GM12878 (cell line): ENCODE results near the gene COMMD3. TPM values are rescaled to one million over a fixed set of nuclear protein-coding genes. Genes with fewer than 3 reads are reported as not detected.
"Not testable (repeated sequence)": the region's sequence is repeated elsewhere in the genome, so short reads cannot be mapped to it uniquely, and the experiment has no call there.

Source experiments
- ATAC-seq: fragments of 200-7000 bp; cut with Tn5 transposase; 3 replicates; pipeline ENCODE4 v1.9.1; 2020; ENCODE audit warnings: mild to moderate bottlenecking, moderate library complexity
- BruUV-seq: library from RNA; stranded (reverse); fragments of 400-500 nt; replicated peaks from 2 replicates; lab custom pipeline; 2021; lab: Mats Ljungman, UMichigan
- CTCF ChIA-PET: fragments of 300-600 bp; sonication (Branson Sonifier 250); formaldehyde crosslinking; extraction: SDS; loops from one replicate; lab custom pipeline; 2021; ENCODE audit warnings: inconsistent platforms; lab: Yijun Ruan, JAX
- POLR2A ChIA-PET: fragments of 350-600 bp; formaldehyde crosslinking; extraction: SDS; loops from one replicate; lab custom pipeline; 2021; ENCODE audit warnings: inconsistent platforms; lab: Charles Lee
- RAD21 ChIA-PET: fragments of 300-600 bp; sonication (Branson Sonifier 250); formaldehyde crosslinking; loops from one replicate; lab custom pipeline; 2023; ENCODE audit warnings: antibody characterized with exemption; ENCODE audit not compliant: unreplicated experiment; lab: Charles Lee
- SMC1A ChIA-PET: fragments of 300-600 bp; sonication (Branson Sonifier 250); formaldehyde crosslinking; loops from one replicate; lab custom pipeline; 2023; ENCODE audit not compliant: unreplicated experiment, uncharacterized antibody; lab: Charles Lee
- DNase-seq: peaks from one replicate; pipeline ENCODE4 v3.0.0-alpha.2; 2011; ENCODE audit warnings: low read depth, low spot score
- FAIRE-seq: peaks from 3 replicates; lab custom pipeline; 2011; peaks lifted over from hg19 to GRCh38; lab: Jason Lieb, UNC
- H2AFZ ChIP-seq: 2 replicates; pipeline ENCODE4 v1.6.0; 2011; ENCODE audit warnings: low read depth, low read length, control low read depth; ENCODE audit not compliant: control insufficient read depth
- H3K27ac ChIP-seq: 2 replicates; pipeline ENCODE4 v1.5.1; 2011; ENCODE audit warnings: control low read depth; ENCODE audit not compliant: control insufficient read depth, insufficient read depth
- H3K27me3 ChIP-seq, 2 experiments: replicated peaks in 1 of 2; 2 replicates each; pipeline versions ENCODE4 v1.6.0 to v1.6.1; 2011; ENCODE audit warnings: low read length in 1 of 2; ENCODE audit not compliant: control insufficient read depth in 2 of 2, insufficient read depth in 2 of 2
- H3K36me3 ChIP-seq, 2 experiments: 2 replicates each; pipeline ENCODE4 v1.5.1; 2011; ENCODE audit warnings: low read length in 1 of 2; ENCODE audit not compliant: control insufficient read depth in 2 of 2, insufficient read depth in 2 of 2
- H3K4me1 ChIP-seq: 2 replicates; pipeline ENCODE4 v1.6.1; 2011; ENCODE audit warnings: mild to moderate bottlenecking, low read length, moderate library complexity, mixed read lengths; ENCODE audit not compliant: control insufficient read depth, insufficient read depth
- H3K4me2 ChIP-seq: 2 replicates; pipeline ENCODE4 v1.6.0; 2011; ENCODE audit warnings: control low read depth; ENCODE audit not compliant: control insufficient read depth, insufficient read depth
- H3K4me3 ChIP-seq: fragments of 200-600 bp; sonication (generic); 2 replicates; pipeline ENCODE4 v1.5.1; 2016
- H3K79me2 ChIP-seq: 2 replicates; pipeline ENCODE4 v1.6.0; 2011; ENCODE audit warnings: low read length; ENCODE audit not compliant: control insufficient read depth, insufficient read depth
- H3K9ac ChIP-seq: 2 replicates; pipeline ENCODE4 v1.8.0; 2011; ENCODE audit warnings: low read length, control low read depth, mixed read lengths; ENCODE audit not compliant: control insufficient read depth, insufficient read depth
- H3K9me3 ChIP-seq: replicated peaks from 3 replicates; pipeline ENCODE4 v1.5.1; 2011; ENCODE audit warnings: mild to moderate bottlenecking, low read length; ENCODE audit not compliant: control insufficient read depth, insufficient read depth
- H4K20me1 ChIP-seq: 2 replicates; pipeline ENCODE4 v1.6.0; 2011; ENCODE audit not compliant: control insufficient read depth, insufficient read depth
- CHD1 ChIP-seq: IDR thresholded peaks from 2 replicates; pipeline ENCODE4 v1.6.1; 2012; ENCODE audit warnings: low read depth, low read length, improper control_type of control experiment
- ESRRA ChIP-seq: IDR thresholded peaks from 2 replicates; pipeline ENCODE4 v1.6.1; 2012; ENCODE audit warnings: mild to moderate bottlenecking, low read length, improper control_type of control experiment
- ETV6 ChIP-seq, 2 experiments: fragments of 450-650 bp in 1 of 2; IDR thresholded peaks in 1 of 2; conservative IDR thresholded peaks in 1 of 2; 2 replicates each; pipeline ENCODE4 v1.6.1; 2014; ENCODE audit warnings: antibody characterized with exemption in 1 of 2, borderline replicate concordance in 1 of 2, low read depth in 1 of 2, mild to moderate bottlenecking in 1 of 2, moderate library complexity in 1 of 2
- HDGF ChIP-seq: fragments of 450-650 bp; IDR thresholded peaks from 2 replicates; pipeline ENCODE4 v1.6.1; 2016; ENCODE audit warnings: antibody characterized with exemption
- TARDBP ChIP-seq: IDR thresholded peaks from 2 replicates; pipeline ENCODE4 v1.6.1; 2016; ENCODE audit warnings: borderline replicate concordance
- TBL1XR1 ChIP-seq: IDR thresholded peaks from 2 replicates; pipeline ENCODE4 v1.6.1; 2012; ENCODE audit warnings: low read depth, low read length, improper control_type of control experiment
- WGBS: methylation state at CpG from one replicate; pipeline ENCODE4 v1.1.6; 2016; ENCODE audit warnings: low lambda C conversion rate; ENCODE audit not compliant: insufficient replicate concordance, insufficient coverage; ENCODE audit errors: missing lambda C conversion rate; 5-methylcytosine and 5-hydroxymethylcytosine counted together
- in situ Hi-C: fragments of 300-500 bp; cut with MboI; formaldehyde crosslinking; loops from 9 replicates; pipeline ENCODE4 v1.14.3; 2018; ENCODE audit warnings: mixed read lengths
- intact Hi-C: fragments of 100-400 bp; cut with micrococcal nuclease; formaldehyde crosslinking; loops from one replicate; pipeline ENCODE4 v1.14.2; 2022; ENCODE audit not compliant: unreplicated experiment
- polyA plus RNA-seq, 11 experiments: library from polyadenylated mRNA; depleted of rRNA in 4 of 11; unstranded in 6 of 11; stranded (reverse) in 5 of 11; fragments of >200 nt; fragmentation: Nextera tagmentation in 4 of 11; fragmentation: Illumina TruSeq in 1 of 11; extraction: Ambion mirVana in 4 of 11; extraction: Trizol in 1 of 11; gene quantifications; 1 replicate in 1 of 11; 2 replicates in 10 of 11; pipeline versions ENCODE4 v1.2.1 to v1.2.3, GENCODE V29; 2011 to 2016; ENCODE audit warnings: inconsistent platforms in 2 of 11, missing spikeins in 2 of 11, low read depth in 1 of 11
- total RNA-seq, 4 experiments: library from RNA; depleted of rRNA in 3 of 4; stranded (reverse); fragments of >200 nt in 3 of 4; fragmentation: Illumina TruSeq in 1 of 4; extraction: Trizol in 1 of 4; gene quantifications; 2 replicates each; pipeline versions ENCODE4 v1.2.1 to v1.2.3, GENCODE V29; 2013 to 2021
- TF ChIP-seq, protein P1 (sequence below): IDR thresholded peaks from 2 replicates; pipeline ENCODE4 v1.6.1; 2011; ENCODE audit warnings: mild to moderate bottlenecking, low read depth, low read length, moderate library complexity; ENCODE audit not compliant: insufficient replicate concordance

The COMMD3 gene
- total and polyA plus RNA-seq, 10 of the 15 experiments (the other 5 are each of a cell fraction or from before 2014, with no cell fraction given) = 64.5 to 248 (median 84.4) TPM

GRCh38 chr10:22356324-22356873 is 40.2 kb downstream of the COMMD3 start:
- no peak overlapping the region for H3K9ac ChIP-seq
- CTCF ChIA-PET = no interaction called here
- POLR2A ChIA-PET = no interaction called here
- ATAC-seq (no peak), FAIRE-seq (no peak), DNase-seq (no peak)
- no peaks in the 10 kb centered on the region for H3K79me2 ChIP-seq
- no peak for TF ChIP-seq TBL1XR1
- no peak for TF ChIP-seq ETV6 (conservative IDR thresholded peaks at IDR 0.05 in 1 of 2, IDR thresholded peaks at IDR 0.05 in 1 of 2; ENCODE audit: borderline replicate concordance in 1 of 2, low read depth in 1 of 2)
- TF ChIP-seq HDGF = no peak
- TF ChIP-seq TARDBP = no peak
- TF ChIP-seq, protein P1, sequence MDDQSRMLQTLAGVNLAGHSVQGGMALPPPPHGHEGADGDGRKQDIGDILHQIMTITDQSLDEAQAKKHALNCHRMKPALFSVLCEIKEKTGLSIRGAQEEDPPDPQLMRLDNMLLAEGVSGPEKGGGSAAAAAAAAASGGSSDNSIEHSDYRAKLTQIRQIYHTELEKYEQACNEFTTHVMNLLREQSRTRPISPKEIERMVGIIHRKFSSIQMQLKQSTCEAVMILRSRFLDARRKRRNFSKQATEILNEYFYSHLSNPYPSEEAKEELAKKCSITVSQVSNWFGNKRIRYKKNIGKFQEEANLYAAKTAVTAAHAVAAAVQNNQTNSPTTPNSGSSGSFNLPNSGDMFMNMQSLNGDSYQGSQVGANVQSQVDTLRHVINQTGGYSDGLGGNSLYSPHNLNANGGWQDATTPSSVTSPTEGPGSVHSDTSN = no peak
- no peak for TF ChIP-seq CHD1
- TF ChIP-seq ESRRA = no peak
- H3K4me3 ChIP-seq = no peak overlapping the region
- 96% methylated on average over 4 of the region's 4 CpGs for WGBS
- H3K27me3 ChIP-seq = no peaks in the 10 kb centered on the region
- H3K27ac ChIP-seq = no peak overlapping the region
- H2AFZ ChIP-seq = no peak overlapping the region
- H4K20me1 ChIP-seq = no peaks in the 10 kb centered on the region
- intact Hi-C loops = no loop called here
- RAD21 ChIA-PET = no interaction called here
- no TSS peak for BruUV-seq
- H3K9me3 ChIP-seq = no peaks in the 10 kb centered on the region
- in situ Hi-C loops = no loop called here
- no peaks in the 10 kb centered on the region for H3K4me1 ChIP-seq
- no peaks in the 10 kb centered on the region for H3K36me3 ChIP-seq
- SMC1A ChIA-PET = interaction anchor here (1.4 kb wide), 1 partner anchor 21 kb away, joined by 4 read pairs; no protein-coding TSS in a partner anchor
- H3K4me2 ChIP-seq = no peak overlapping the region

- H3K4me2 ChIP-seq, H3K79me2 ChIP-seq, H2AFZ ChIP-seq, SMC1A ChIA-PET, RAD21 ChIA-PET, H3K9ac ChIP-seq, intact Hi-C loops, H3K27ac ChIP-seq, H3K9me3 ChIP-seq, POLR2A ChIA-PET, H3K4me1 ChIP-seq, H3K27me3 ChIP-seq, H3K4me3 ChIP-seq, in situ Hi-C loops, BruUV-seq, FAIRE-seq, H3K36me3 ChIP-seq, CTCF ChIA-PET, ATAC-seq, H4K20me1 ChIP-seq, DNase-seq: not testable (repeated sequence)
- WGBS = 94% methylated on average over 2 of the region's 4 CpGs
Measured at GRCh38 chr10:22357770-22358169, 41.6 kb downstream of the COMMD3 start.
